ENCODE results near the gene CFAP251. TPM values are rescaled to one million over a fixed set of nuclear protein-coding genes. Genes with fewer than 3 reads are reported as not detected.
A peak's percentile ranks its signal among the peaks of the same experiment; 100 is the strongest.

The CFAP251 gene
- total and polyA plus RNA-seq, 2 of the 13 experiments (the other 11 are each of a cell fraction or from before 2014, with no cell fraction given): 0.30 to 0.42 TPM

DNA sequence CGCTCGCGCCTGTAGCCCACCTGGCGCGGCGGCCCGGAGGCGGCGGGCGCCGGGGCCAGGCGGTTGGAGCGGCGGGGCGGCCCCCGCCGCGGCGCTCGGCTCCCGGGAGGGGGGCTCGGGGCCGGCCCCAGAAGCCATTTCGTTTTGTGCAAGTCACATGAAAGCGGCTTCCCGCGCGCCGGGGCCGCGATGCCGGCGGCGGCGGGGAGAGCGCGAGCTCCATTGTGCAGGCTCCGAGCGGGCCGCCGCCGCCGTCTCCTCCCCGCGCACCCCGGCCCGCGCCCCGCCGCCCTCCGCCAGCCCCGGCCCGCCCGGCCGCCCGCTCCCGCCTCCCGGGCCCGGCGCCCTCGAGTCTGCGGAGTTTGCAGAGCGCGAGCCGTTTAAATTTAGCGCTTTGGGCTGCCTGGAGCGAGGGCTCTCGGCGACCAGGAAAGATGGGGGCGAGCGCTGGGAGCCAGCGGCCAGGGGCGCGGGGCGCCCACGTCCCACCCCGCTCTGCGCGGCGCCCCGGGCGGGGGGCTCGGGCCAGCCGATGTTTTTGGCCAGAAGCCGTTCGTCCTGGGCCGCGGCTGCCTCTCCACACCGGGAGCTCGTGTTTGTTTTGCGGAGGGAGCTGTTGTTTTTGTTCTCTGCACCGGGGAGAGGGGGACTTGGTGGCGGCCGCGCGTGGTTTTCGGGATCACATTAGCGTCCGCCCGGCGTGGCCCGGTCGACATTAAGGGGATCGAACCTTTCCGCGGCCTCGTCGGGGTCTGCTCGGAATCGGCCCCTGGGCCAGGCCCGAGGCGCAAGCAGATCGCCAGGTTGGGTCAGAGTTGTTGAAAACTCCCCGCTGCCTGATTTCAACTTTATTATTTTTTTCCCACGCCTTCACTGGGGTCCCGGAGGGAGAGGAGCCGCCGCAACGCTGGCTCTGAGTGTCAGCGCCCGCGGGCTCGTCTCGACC is 104.3 kb downstream of the CFAP251 start (continued):
- TF ChIP-seq FOXO4 (CRISPR knock-in tag; conservative IDR thresholded peaks at IDR 0.05) (no peak), ZIK1 (CRISPR knock-in tag; IDR thresholded peaks at IDR 0.05; ENCODE audit: borderline replicate concordance, low read depth) (no peak), ZNF816 (CRISPR knock-in tag; IDR thresholded peaks at IDR 0.05; ENCODE audit: borderline replicate concordance) (peak; percentile 57; the same call in 1 of the 2 replicates), ZNF619 (CRISPR knock-in tag; IDR thresholded peaks at IDR 0.05) (no peak), ZNF317 (CRISPR knock-in tag; IDR thresholded peaks at IDR 0.05) (0 out of 2 replicates have a peak, but pooled peaks have one; percentile 22), ETS1 (CRISPR knock-in tag; IDR thresholded peaks at IDR 0.05) (no peak), ZEB1 (IDR thresholded peaks at IDR 0.05; ENCODE audit: insufficient replicate concordance, low read depth) (no peak), HNF1A (IDR thresholded peaks at IDR 0.05; ENCODE audit: low read depth) (no peak), HNF1A (CRISPR knock-in tag; IDR thresholded peaks at IDR 0.05; ENCODE audit: borderline replicate concordance) (peak; percentile 8; the same call in 1 of the 2 replicates), ZBTB7A (CRISPR knock-in tag; IDR thresholded peaks at IDR 0.05) (no peak), ZKSCAN5 (CRISPR knock-in tag; IDR thresholded peaks at IDR 0.05) (no peak), POGZ (CRISPR knock-in tag; IDR thresholded peaks at IDR 0.05) (no peak)
- TF ChIP-seq, protein P1, sequence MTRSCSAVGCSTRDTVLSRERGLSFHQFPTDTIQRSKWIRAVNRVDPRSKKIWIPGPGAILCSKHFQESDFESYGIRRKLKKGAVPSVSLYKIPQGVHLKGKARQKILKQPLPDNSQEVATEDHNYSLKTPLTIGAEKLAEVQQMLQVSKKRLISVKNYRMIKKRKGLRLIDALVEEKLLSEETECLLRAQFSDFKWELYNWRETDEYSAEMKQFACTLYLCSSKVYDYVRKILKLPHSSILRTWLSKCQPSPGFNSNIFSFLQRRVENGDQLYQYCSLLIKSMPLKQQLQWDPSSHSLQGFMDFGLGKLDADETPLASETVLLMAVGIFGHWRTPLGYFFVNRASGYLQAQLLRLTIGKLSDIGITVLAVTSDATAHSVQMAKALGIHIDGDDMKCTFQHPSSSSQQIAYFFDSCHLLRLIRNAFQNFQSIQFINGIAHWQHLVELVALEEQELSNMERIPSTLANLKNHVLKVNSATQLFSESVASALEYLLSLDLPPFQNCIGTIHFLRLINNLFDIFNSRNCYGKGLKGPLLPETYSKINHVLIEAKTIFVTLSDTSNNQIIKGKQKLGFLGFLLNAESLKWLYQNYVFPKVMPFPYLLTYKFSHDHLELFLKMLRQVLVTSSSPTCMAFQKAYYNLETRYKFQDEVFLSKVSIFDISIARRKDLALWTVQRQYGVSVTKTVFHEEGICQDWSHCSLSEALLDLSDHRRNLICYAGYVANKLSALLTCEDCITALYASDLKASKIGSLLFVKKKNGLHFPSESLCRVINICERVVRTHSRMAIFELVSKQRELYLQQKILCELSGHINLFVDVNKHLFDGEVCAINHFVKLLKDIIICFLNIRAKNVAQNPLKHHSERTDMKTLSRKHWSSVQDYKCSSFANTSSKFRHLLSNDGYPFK (CRISPR knock-in tag; IDR thresholded peaks at IDR 0.05; ENCODE audit: borderline replicate concordance): no peak
- TF ChIP-seq, protein P2, sequence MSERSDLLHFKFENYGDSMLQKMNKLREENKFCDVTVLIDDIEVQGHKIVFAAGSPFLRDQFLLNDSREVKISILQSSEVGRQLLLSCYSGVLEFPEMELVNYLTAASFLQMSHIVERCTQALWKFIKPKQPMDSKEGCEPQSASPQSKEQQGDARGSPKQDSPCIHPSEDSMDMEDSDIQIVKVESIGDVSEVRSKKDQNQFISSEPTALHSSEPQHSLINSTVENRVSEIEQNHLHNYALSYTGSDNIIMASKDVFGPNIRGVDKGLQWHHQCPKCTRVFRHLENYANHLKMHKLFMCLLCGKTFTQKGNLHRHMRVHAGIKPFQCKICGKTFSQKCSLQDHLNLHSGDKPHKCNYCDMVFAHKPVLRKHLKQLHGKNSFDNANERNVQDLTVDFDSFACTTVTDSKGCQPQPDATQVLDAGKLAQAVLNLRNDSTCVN (CRISPR knock-in tag; IDR thresholded peaks at IDR 0.05; ENCODE audit: borderline replicate concordance): 0 out of 2 replicates have a peak, but pooled peaks have one; percentile 2
